K562 (cell line): ENCODE measurements around the gene RPS27. TPM values are rescaled to one million over a fixed set of nuclear protein-coding genes. Genes with fewer than 3 reads are reported as not detected.

ENCODE experiments used
- GABPB1 ChIP-seq: sonication (generic); formaldehyde crosslinking; IDR thresholded peaks from 2 replicates; pipeline ENCODE4 v1.8.0; 2022; ENCODE audit warnings: mild to moderate bottlenecking, missing genetic modification reagents
- KAT2B ChIP-seq: IDR thresholded peaks from one replicate; pipeline ENCODE4 v1.6.1; 2012; ENCODE audit warnings: low read depth, mild to moderate bottlenecking, control low read depth, inconsistent platforms, low read length, moderate library complexity
- NFYB ChIP-seq: IDR thresholded peaks from 2 replicates; pipeline ENCODE4 v1.6.1; 2011; ENCODE audit warnings: mild to moderate bottlenecking, moderate library complexity; ENCODE audit not compliant: insufficient read length; ENCODE audit errors: extremely low read depth
- PHTF2 ChIP-seq: fragments of 250-450 bp; sonication (Bioruptor Pico); IDR thresholded peaks from 2 replicates; pipeline ENCODE4 v1.5.0; 2021; ENCODE audit warnings: mild to moderate bottlenecking
- RAD51 ChIP-seq: fragments of 450-650 bp; IDR thresholded peaks from 2 replicates; pipeline ENCODE4 v1.7.1; 2016; ENCODE audit warnings: low read depth, mild to moderate bottlenecking, borderline replicate concordance
- SMARCB1 ChIP-seq: IDR thresholded peaks from 2 replicates; pipeline ENCODE4 v1.6.1; 2011; ENCODE audit warnings: improper control_type of control experiment, low read depth; ENCODE audit not compliant: insufficient read length
- SNAPC5 ChIP-seq: fragments of 250-450 bp; sonication (Bioruptor Pico); IDR thresholded peaks from 2 replicates; pipeline ENCODE4 v1.8.0; 2021; ENCODE audit warnings: moderate library complexity, mild to moderate bottlenecking, inconsistent platforms
- SPI1 ChIP-seq: IDR thresholded peaks from 2 replicates; pipeline ENCODE4 v1.6.1; 2011; ENCODE audit warnings: low read depth, low read length, control low read depth, borderline replicate concordance
- SRSF3 ChIP-seq: fragments of 200-400 bp; formaldehyde crosslinking; IDR thresholded peaks from 2 replicates; pipeline ENCODE4 v1.6.1; 2016; ENCODE audit warnings: mild to moderate bottlenecking, low read length, moderate library complexity; ENCODE audit not compliant: insufficient read depth
- TOE1 ChIP-seq, 2 experiments: fragments of 450-650 bp in 1 of 2; sonication (generic) in 1 of 2; formaldehyde crosslinking in 1 of 2; IDR thresholded peaks; 2 replicates each; pipeline versions ENCODE4 v1.7.1 to v1.8.0; 2016 to 2022; ENCODE audit warnings: borderline replicate concordance in 2 of 2, mild to moderate bottlenecking in 2 of 2, antibody characterized with exemption in 1 of 2, inconsistent platforms in 1 of 2, low read depth in 1 of 2, missing genetic modification reagents in 1 of 2, moderate library complexity in 1 of 2
- ZBTB40 ChIP-seq, 2 experiments: fragments of 450-650 bp in 1 of 2; sonication (generic) in 1 of 2; formaldehyde crosslinking in 1 of 2; IDR thresholded peaks; 2 replicates each; pipeline versions ENCODE4 v1.7.1 to v1.9.0; 2016 to 2022; ENCODE audit warnings: inconsistent platforms in 1 of 2, mild to moderate bottlenecking in 1 of 2, missing genetic modification reagents in 1 of 2
- ZNF384 ChIP-seq: IDR thresholded peaks from 2 replicates; pipeline ENCODE4 v1.6.1; 2012; ENCODE audit warnings: low read depth, low read length, improper control_type of control experiment
- ZNF507 ChIP-seq: conservative IDR thresholded peaks from 2 replicates; pipeline ENCODE4 v1.6.1; 2017; ENCODE audit warnings: missing genetic modification characterization, missing compliant biosample characterization
- ZNF589 ChIP-seq: fragments of 200-800 bp; sonication (Bioruptor generic); IDR thresholded peaks from 2 replicates; pipeline ENCODE4 v1.6.1; 2016; ENCODE audit warnings: low read depth, missing genetic modification characterization, missing compliant biosample characterization
- ZNF766 ChIP-seq: fragments of 200-800 bp; sonication (Bioruptor generic); conservative IDR thresholded peaks from 2 replicates; pipeline ENCODE4 v1.6.1; 2016; ENCODE audit warnings: missing genetic modification characterization, missing compliant biosample characterization
- polyA plus RNA-seq, 8 experiments: library from polyadenylated mRNA; depleted of rRNA in 4 of 8; stranded (reverse) in 5 of 8; unstranded in 3 of 8; fragments of >200 nt; fragmentation: Nextera tagmentation in 2 of 8; fragmentation: Illumina TruSeq in 1 of 8; extraction: Ambion mirVana in 2 of 8; extraction: Trizol in 1 of 8; gene quantifications; 2 replicates each; pipeline versions ENCODE4 v1.2.1 to v1.2.3, GENCODE V29; 2011 to 2014; ENCODE audit warnings: inconsistent platforms in 1 of 8, missing spikeins in 1 of 8
- total RNA-seq, 7 experiments: library from RNA; depleted of rRNA in 6 of 7; stranded (reverse); fragments of >200 nt in 6 of 7; fragmentation: Illumina TruSeq in 2 of 7; extraction: Trizol in 2 of 7; gene quantifications; 2 replicates each; pipeline versions ENCODE4 v1.2.1 to v1.2.3, GENCODE V29; 2011 to 2021; ENCODE audit warnings: low replicate concordance in 1 of 7
- TF ChIP-seq, protein P1 (sequence below): sonication (generic); formaldehyde crosslinking; IDR thresholded peaks from 2 replicates; pipeline ENCODE4 v1.8.1; 2023; ENCODE audit warnings: mild to moderate bottlenecking, missing genetic modification reagents

RPS27 gene
- total and polyA plus RNA-seq, 9 of the 15 experiments (the other 6 are each of a cell fraction or from before 2014, with no cell fraction given), result 2,091 to 9,377 (median 6,706) TPM

- TF ChIP-seq ZBTB40 (IDR thresholded peaks at IDR 0.05), result 0 out of 2 replicates have a peak, but pooled peaks have one; percentile 14
- TF ChIP-seq ZBTB40 (CRISPR knock-in tag; IDR thresholded peaks at IDR 0.05), result no peak
- TF ChIP-seq ZNF507 (tag), result no peak
- no peak for TF ChIP-seq ZNF384
- no peak for TF ChIP-seq PHTF2 (CRISPR knock-in tag)
- TF ChIP-seq SPI1, result no peak
- TF ChIP-seq TOE1 (IDR thresholded peaks at IDR 0.05; ENCODE audit: borderline replicate concordance), result 0 out of 2 replicates have a peak, but pooled peaks have one; percentile 25
- TF ChIP-seq TOE1 (CRISPR knock-in tag; IDR thresholded peaks at IDR 0.05; ENCODE audit: borderline replicate concordance, low read depth), result no peak
- no peak for TF ChIP-seq ZNF589 (CRISPR knock-in tag)
- TF ChIP-seq RAD51, result no peak
- no peak for TF ChIP-seq ZNF766 (CRISPR knock-in tag)
- TF ChIP-seq GABPB1 (CRISPR knock-in tag), result no peak; the same call in 1 of the 2 replicates
- TF ChIP-seq SNAPC5 (CRISPR knock-in tag), result no peak
- TF ChIP-seq SRSF3, result no peak
- TF ChIP-seq, protein P1, sequence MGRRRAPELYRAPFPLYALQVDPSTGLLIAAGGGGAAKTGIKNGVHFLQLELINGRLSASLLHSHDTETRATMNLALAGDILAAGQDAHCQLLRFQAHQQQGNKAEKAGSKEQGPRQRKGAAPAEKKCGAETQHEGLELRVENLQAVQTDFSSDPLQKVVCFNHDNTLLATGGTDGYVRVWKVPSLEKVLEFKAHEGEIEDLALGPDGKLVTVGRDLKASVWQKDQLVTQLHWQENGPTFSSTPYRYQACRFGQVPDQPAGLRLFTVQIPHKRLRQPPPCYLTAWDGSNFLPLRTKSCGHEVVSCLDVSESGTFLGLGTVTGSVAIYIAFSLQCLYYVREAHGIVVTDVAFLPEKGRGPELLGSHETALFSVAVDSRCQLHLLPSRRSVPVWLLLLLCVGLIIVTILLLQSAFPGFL (CRISPR knock-in tag), result no peak
- no peak for TF ChIP-seq KAT2B
- TF ChIP-seq NFYB, result no peak
- TF ChIP-seq SMARCB1, result no peak
These were observed 12.2 kb upstream of the RPS27 start (continued) for GRCh38 chr1:153978274-153978909.
